Activated CD8-positive, alpha-beta memory T cell treated with anti-CD3 and anti-CD28 coated beads for 36 hours (primary cell): Measurements from ENCODE around the gene HAND1. TPM values are rescaled to one million over a fixed set of nuclear protein-coding genes. Genes with fewer than 3 reads are reported as not detected.

ENCODE experiments used
- CTCF ChIA-PET: fragments of 350-600 bp; sonication (Branson Sonifier 250); formaldehyde crosslinking; loops from one replicate; lab custom pipeline; 2021; ENCODE audit warnings: antibody characterized with exemption; lab: Charles Lee
- POLR2A ChIA-PET: fragments of 350-600 bp; sonication (Branson Sonifier 250); formaldehyde crosslinking; loops from one replicate; lab custom pipeline; 2021; ENCODE audit warnings: antibody characterized with exemption; lab: Charles Lee
- total RNA-seq, 2 experiments: library from RNA; stranded (reverse); gene quantifications; one replicate each; pipeline ENCODE4 v1.2.3, GENCODE V29; 2021

The HAND1 gene
- total RNA-seq, 2 experiments from 2014 or later = not detected

- ChIA-PET POLR2A (interaction anchor here (0.6 to 1.0 kb wide), 2 partner anchors 23 to 255 kb away, joined by 3 read pairs; no protein-coding TSS in a partner anchor), CTCF (interaction anchor here (1.0 kb wide), 1 partner anchor 186 kb away, joined by 5 read pairs; no protein-coding TSS in a partner anchor)
Observed at GRCh38 chr5:154444556-154445421, 33.2 kb downstream of the HAND1 start.

- POLR2A ChIA-PET = interaction anchor here (0.7 kb wide), 1 partner anchor 237 kb away, joined by 3 read pairs; no protein-coding TSS in a partner anchor
- CTCF ChIA-PET = no interaction called here
Observed at GRCh38 chr5:154442801-154443200, 35.2 kb downstream of the HAND1 start.

GRCh38 chr5:154440540-154440939 lies 37.5 kb downstream of the HAND1 start:
- CTCF ChIA-PET = no interaction called here
- POLR2A ChIA-PET = interaction anchor here (0.7 kb wide), 1 partner anchor 1288 kb away, joined by 4 read pairs; no protein-coding TSS in a partner anchor

DNA sequence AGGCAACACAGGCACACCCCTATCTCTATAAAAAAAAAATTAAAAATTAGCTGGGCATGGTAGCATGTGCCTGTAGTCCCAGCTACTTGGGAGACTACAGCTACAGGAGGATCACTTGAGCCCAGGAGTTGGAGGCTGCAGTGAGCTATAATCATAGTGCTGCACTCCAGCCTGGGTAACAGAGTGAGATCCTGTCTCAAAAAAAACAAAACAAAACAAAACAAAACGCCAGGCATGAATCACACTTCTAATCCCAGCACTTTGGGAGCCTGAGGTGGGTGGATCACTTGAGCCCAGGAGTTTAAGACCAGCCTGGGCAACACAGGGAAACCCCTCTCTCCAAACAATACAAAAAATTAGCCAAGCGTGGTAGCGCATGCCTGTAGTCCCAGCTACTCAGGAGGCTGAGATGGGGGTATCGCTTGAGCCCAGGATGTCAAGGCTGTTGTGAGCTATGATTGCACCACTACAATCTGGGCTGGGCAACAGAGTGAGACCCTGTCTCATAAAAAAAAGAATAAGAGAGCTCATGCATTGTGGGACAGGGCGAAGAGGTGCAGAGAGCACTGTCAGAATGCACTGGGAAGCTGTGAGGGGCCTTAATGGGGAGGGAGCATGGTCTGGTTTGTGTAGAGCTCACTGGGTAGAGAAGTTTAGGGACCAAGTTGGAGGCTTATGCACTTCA lies 40.6 kb downstream of the HAND1 start:
- ChIA-PET POLR2A (no interaction called here), CTCF (no interaction called here)

- ChIA-PET CTCF (no interaction called here), POLR2A (no interaction called here)
Observed at GRCh38 chr5:154435226-154435625, 42.8 kb downstream of the HAND1 start.

DNA sequence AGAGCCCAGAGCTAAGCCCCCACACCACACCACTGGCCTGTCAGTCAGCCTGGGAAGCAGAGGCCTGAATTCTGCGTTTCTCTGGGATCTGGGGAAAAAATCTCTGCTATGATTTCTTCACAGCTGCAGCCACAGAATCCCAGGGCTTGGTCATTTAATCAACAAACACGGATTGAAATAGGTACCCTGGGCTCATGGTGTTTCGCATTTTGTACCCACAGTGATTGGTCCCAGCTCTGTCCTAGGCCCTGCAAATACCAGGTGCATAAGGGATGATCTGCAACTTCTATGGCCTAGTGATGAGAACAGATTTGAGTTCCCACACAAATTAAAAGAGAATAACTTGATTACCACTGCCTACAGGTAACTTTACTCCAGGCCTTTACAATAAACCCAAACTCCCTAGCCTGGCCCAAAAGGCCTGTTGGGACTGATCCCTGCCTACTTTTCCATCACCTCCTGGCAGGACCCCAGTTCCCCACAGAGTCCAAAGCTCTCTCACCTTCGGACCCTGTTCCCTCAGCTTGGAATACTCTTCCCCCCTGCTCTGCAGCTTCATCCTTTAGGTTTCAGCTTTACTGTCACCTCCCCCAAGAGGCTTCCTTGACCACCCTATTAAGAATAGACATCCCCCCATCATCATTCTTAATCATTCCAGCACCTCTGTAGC lies 46.9 kb downstream of the HAND1 start:
- ChIA-PET POLR2A (no interaction called here), CTCF (no interaction called here)

- POLR2A ChIA-PET = interaction anchor here (0.6 kb wide), 1 partner anchor 10 kb away, joined by 3 read pairs; no protein-coding TSS in a partner anchor
- CTCF ChIA-PET = no interaction called here
Observed at GRCh38 chr5:154430466-154430865, 47.6 kb downstream of the HAND1 start.

DNA sequence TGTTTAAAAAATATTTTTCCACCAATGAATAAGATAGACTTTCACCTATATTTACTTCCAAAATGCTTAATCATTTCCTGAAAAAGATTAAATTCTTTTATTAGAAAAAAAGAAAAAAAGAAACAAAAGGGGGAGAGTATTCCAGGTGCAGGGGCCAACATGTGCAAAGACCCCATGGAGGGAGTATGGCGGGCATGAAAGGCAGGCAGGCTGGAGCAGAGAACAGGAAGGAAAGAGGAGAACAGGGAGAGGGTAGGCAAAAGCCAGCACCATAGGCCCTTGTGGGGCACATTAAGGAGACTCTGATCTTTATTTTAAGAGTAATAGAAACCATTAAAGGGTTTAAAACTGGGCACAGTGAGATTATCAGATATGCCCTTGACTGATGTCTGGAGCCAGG lies 48.7 kb downstream of the HAND1 start:
- CTCF ChIA-PET = no interaction called here
- POLR2A ChIA-PET = no interaction called here

GRCh38 chr5:154428208-154428607 lies 49.8 kb downstream of the HAND1 start:
- ChIA-PET CTCF (no interaction called here), POLR2A (no interaction called here)

Other genes with a start within 250 kb of the HAND1 start
- 10 to 100 TPM; 31.2 to 33.5 TPM for gene SAP30L, start 32.2 kb downstream of the HAND1 start, total RNA-seq